PC-3 (cell line): ENCODE results near the gene RRAS2.

Source experiments
- CTCF ChIP-seq: fragments of 300-600 bp; sonication (generic); conservative IDR thresholded peaks from 2 replicates; pipeline ENCODE4 v1.5.1; 2017; ENCODE audit warnings: antibody characterized with exemption, low read depth, mild to moderate bottlenecking, low read length
- EZH2 ChIP-seq: fragments of 300-600 bp; sonication (generic); IDR thresholded peaks from one replicate; pipeline ENCODE4 v1.6.1; 2017; ENCODE audit warnings: antibody characterized with exemption, mild to moderate bottlenecking, low read length; ENCODE audit not compliant: unreplicated experiment
- EZH2phosphoT487 ChIP-seq: fragments of 300-600 bp; sonication (generic); IDR thresholded peaks from 2 replicates; pipeline ENCODE4 v1.6.1; 2018; ENCODE audit warnings: mild to moderate bottlenecking, antibody characterized with exemption, low read length, borderline replicate concordance

- TF ChIP-seq CTCF (no peak), EZH2 (no peak), EZH2phosphoT487 (no peak)
Observed at GRCh38 chr11:14248580-14248981, 110.4 kb downstream of the RRAS2 start.
